CD14-positive monocyte (primary cell): ENCODE measurements around the gene CNTN4. TPM values are rescaled to one million over a fixed set of nuclear protein-coding genes. Genes with fewer than 3 reads are reported as not detected.

Experiments
- DNase-seq, 3 donors: peaks; one replicate each; pipeline ENCODE4 v3.0.0-alpha.2; 2011 to 2022
- H2AFZ ChIP-seq: 2 replicates; pipeline ENCODE4 v1.6.0; 2012; ENCODE audit warnings: mild to moderate bottlenecking, low read depth, low read length, inconsistent platforms; ENCODE audit not compliant: insufficient read depth, poor library complexity, severe bottlenecking
- H3K27ac ChIP-seq, 2 donors: 1 replicate in 1 of 2; 2 replicates in 1 of 2; pipeline ENCODE4 v1.5.1; 2012 to 2013; ENCODE audit warnings: low read length in 2 of 2, control low read depth in 1 of 2, inconsistent platforms in 1 of 2, low read depth in 1 of 2, mild to moderate bottlenecking in 1 of 2
- H3K27me3 ChIP-seq, 2 donors: one replicate each; pipeline versions ENCODE4 v1.6.0 to v1.6.1; 2011 to 2013; ENCODE audit warnings: low read length in 2 of 2; ENCODE audit not compliant: control insufficient read depth in 2 of 2, insufficient read depth in 2 of 2
- H3K36me3 ChIP-seq, 2 donors: replicated peaks in 1 of 2; 1 replicate in 1 of 2; 2 replicates in 1 of 2; pipeline versions ENCODE4 v1.5.1 to v1.6.1; 2012 to 2013; ENCODE audit warnings: low read length in 2 of 2, control low read depth in 1 of 2, inconsistent platforms in 1 of 2, mild to moderate bottlenecking in 1 of 2; ENCODE audit not compliant: insufficient read depth in 2 of 2, control insufficient read depth in 1 of 2
- H3K4me1 ChIP-seq, 2 donors: 1 replicate in 1 of 2; 2 replicates in 1 of 2; pipeline versions ENCODE4 v1.5.1 to v1.6.1; 2012 to 2013; ENCODE audit warnings: low read length in 2 of 2, control low read depth in 1 of 2, inconsistent platforms in 1 of 2, mild to moderate bottlenecking in 1 of 2, moderate library complexity in 1 of 2; ENCODE audit not compliant: insufficient read depth in 2 of 2, control insufficient read depth in 1 of 2
- H3K4me2 ChIP-seq: replicated peaks from 2 replicates; pipeline ENCODE3; 2012; ENCODE audit warnings: low read length, moderate library complexity, mild to moderate bottlenecking; ENCODE audit not compliant: poor library complexity, severe bottlenecking; ENCODE audit errors: extremely low read depth
- H3K4me3 ChIP-seq, 3 experiments: fragments of 200-600 bp in 1 of 3; sonication (generic) in 1 of 3; replicated peaks in 1 of 3; 1 replicate in 2 of 3; 2 replicates in 1 of 3; pipeline ENCODE4 v1.5.1; 2011 to 2013; ENCODE audit warnings: low read length in 3 of 3, mild to moderate bottlenecking in 3 of 3, control low read depth in 2 of 3, low read depth in 2 of 3, inconsistent platforms in 1 of 3, moderate library complexity in 1 of 3
- H3K79me2 ChIP-seq: 2 replicates; pipeline ENCODE4 v1.6.0; 2012; ENCODE audit warnings: mild to moderate bottlenecking, control low read depth, inconsistent platforms, low read length, moderate library complexity; ENCODE audit not compliant: insufficient read depth
- H3K9ac ChIP-seq: 2 replicates; pipeline ENCODE4 v1.6.0; 2017; ENCODE audit warnings: low read length, mild to moderate bottlenecking; ENCODE audit not compliant: insufficient read depth, poor library complexity, severe bottlenecking
- H3K9me3 ChIP-seq, 2 donors: replicated peaks in 1 of 2; 1 replicate in 1 of 2; 2 replicates in 1 of 2; pipeline versions ENCODE4 v1.5.1 to v1.6.1; 2012 to 2013; ENCODE audit warnings: low read length in 2 of 2, control low read depth in 1 of 2; ENCODE audit not compliant: control insufficient read depth in 1 of 2, insufficient read depth in 1 of 2
- H4K20me1 ChIP-seq: 2 replicates; pipeline ENCODE4 v1.6.0; 2012; ENCODE audit warnings: mild to moderate bottlenecking, low read length, control low read depth, moderate library complexity; ENCODE audit not compliant: insufficient read depth
- H3K27ac Mint-ChIP-seq, 7 donors: one replicate each; pipeline ENCODE4 v1.8.0; 2020; ENCODE audit warnings: mild to moderate bottlenecking in 7 of 7, mixed read lengths in 7 of 7, moderate library complexity in 6 of 7, inconsistent platforms in 2 of 7
- H3K27me3 Mint-ChIP-seq, 3 donors: one replicate each; pipeline ENCODE4 v1.8.0; 2021 to 2022; ENCODE audit warnings: low read depth in 3 of 3, mild to moderate bottlenecking in 3 of 3, mixed read lengths in 3 of 3, moderate library complexity in 3 of 3, inconsistent platforms in 1 of 3
- H3K36me3 Mint-ChIP-seq, 2 donors: one replicate each; pipeline ENCODE4 v1.8.0; 2020; ENCODE audit warnings: mixed read lengths in 2 of 2, inconsistent platforms in 1 of 2, mild to moderate bottlenecking in 1 of 2
- H3K4me1 Mint-ChIP-seq: one replicate; pipeline ENCODE4 v1.8.0; 2020; ENCODE audit warnings: mild to moderate bottlenecking, mixed read lengths
- H3K4me3 Mint-ChIP-seq, 2 donors: one replicate each; pipeline ENCODE4 v1.8.0; 2020; ENCODE audit warnings: mild to moderate bottlenecking in 2 of 2, mixed read lengths in 2 of 2, moderate library complexity in 1 of 2
- H3K9me3 Mint-ChIP-seq, 7 donors: one replicate each; pipeline ENCODE4 v1.8.0; 2020 to 2022; ENCODE audit warnings: mixed read lengths in 7 of 7, mild to moderate bottlenecking in 6 of 7, moderate library complexity in 6 of 7, inconsistent platforms in 2 of 7
- CTCF ChIP-seq: fragments of 200-600 bp; IDR thresholded peaks from one replicate; pipeline ENCODE4 v1.8.0; 2022; ENCODE audit warnings: antibody characterized with exemption, mild to moderate bottlenecking
- WGBS: methylation state at CpG from one replicate; pipeline ENCODE4 v1.1.5; 2013; ENCODE audit warnings: missing lambda C conversion rate; ENCODE audit not compliant: insufficient coverage; 5-methylcytosine and 5-hydroxymethylcytosine counted together
- intact Hi-C, 2 donors: fragments of 100-400 bp; cut with micrococcal nuclease; formaldehyde crosslinking; loops; one replicate each; pipeline versions ENCODE4 v1.15.0 to v1.15.1; 2023
- polyA plus RNA-seq, 3 donors: library from polyadenylated mRNA; depleted of rRNA in 1 of 3; unstranded in 2 of 3; stranded (reverse) in 1 of 3; fragments of 300-500 nt in 2 of 3; fragments of >200 nt in 1 of 3; fragmentation: Illumina TruSeq in 2 of 3; gene quantifications; 1 replicate in 2 of 3; 2 replicates in 1 of 3; pipeline ENCODE4 v1.2.3, GENCODE V29; 2012 to 2021

Gene CNTN4
- polyA plus RNA-seq, 3 donors = not detected

GRCh38 chr3:3005146-3005744, 906.6 kb downstream of the CNTN4 start:
- no peak for TF ChIP-seq CTCF

GRCh38 chr3:3013317-3014052, 914.8 kb downstream of the CNTN4 start:
- Histone ChIP-seq H3K4me3 (no peak overlapping the region), H3K4me2 (no peak overlapping the region), H2AFZ (no peak overlapping the region), H3K36me3 (no peaks in the 10 kb centered on the region), H3K27me3 (no peaks in the 10 kb centered on the region), H3K9ac (no peak overlapping the region), H3K9me3 (no peaks in the 10 kb centered on the region), H3K4me1 (no peaks in the 10 kb centered on the region), H3K79me2 (no peaks in the 10 kb centered on the region), H4K20me1 (no peaks in the 10 kb centered on the region), H3K27ac (no peak overlapping the region)
- Mint-ChIP-seq H3K27ac (no peak overlapping the region), H3K36me3 (no peaks in the 10 kb centered on the region), H3K4me1 (no peaks in the 10 kb centered on the region), H3K9me3 (peaks cover 0 to 3% (median 0%) of the 10 kb centered on the region in 7 donors), H3K27me3 (peaks cover 0 to 5% (median 2%) of the 10 kb centered on the region in 3 donors), H3K4me3 (no peak overlapping the region)
- DNase-seq = no peak
- no peak for TF ChIP-seq CTCF
- intact Hi-C loops = no loop called here
- WGBS = 100% methylated on average over 3 of the region's 4 CpGs

More at GRCh38 chr3:3005146-3005744, 906.6 kb downstream of the CNTN4 start:
- Histone ChIP-seq H3K9ac (no peak overlapping the region), H3K9me3 (no peaks in the 10 kb centered on the region), H3K27ac (no peak overlapping the region), H3K79me2 (no peaks in the 10 kb centered on the region), H3K4me2 (no peak overlapping the region), H3K36me3 (no peaks in the 10 kb centered on the region), H3K4me3 (no peak overlapping the region), H2AFZ (no peak overlapping the region), H4K20me1 (no peaks in the 10 kb centered on the region), H3K27me3 (no peaks in the 10 kb centered on the region), H3K4me1 (no peaks in the 10 kb centered on the region)
- Mint-ChIP-seq H3K9me3 (peaks cover 0 to 5% (median 0%) of the 10 kb centered on the region in 7 donors), H3K4me3 (no peak overlapping the region), H3K27me3 (peaks cover 0 to 1% (median 0%) of the 10 kb centered on the region in 3 donors), H3K4me1 (no peaks in the 10 kb centered on the region), H3K27ac (no peak overlapping the region), H3K36me3 (no peaks in the 10 kb centered on the region)
- intact Hi-C loops = no loop called here
- 88% methylated on average over 5 of the region's 7 CpGs for WGBS
- DNase-seq = no peak
